CD4-positive, alpha-beta memory T cell (primary cell): ENCODE data around the gene PVALEF. TPM values are rescaled to one million over a fixed set of nuclear protein-coding genes. Genes with fewer than 3 reads are reported as not detected.

Source experiments
- CTCF ChIA-PET: fragments of 350-600 bp; sonication (Branson Sonifier 250); formaldehyde crosslinking; loops from one replicate; lab custom pipeline; 2021; ENCODE audit warnings: inconsistent platforms; ENCODE audit not compliant: partially characterized antibody; lab: Charles Lee
- POLR2A ChIA-PET: fragments of 350-600 bp; sonication (Branson Sonifier 250); formaldehyde crosslinking; loops from one replicate; lab custom pipeline; 2021; ENCODE audit not compliant: partially characterized antibody; lab: Charles Lee
- DNase-seq, 5 donors: peaks; one replicate each; pipeline versions ENCODE4 v3.0.0 to v3.0.0-alpha.2; 2020 to 2022; ENCODE audit warnings: mixed read lengths in 1 of 5
- H3K27ac ChIP-seq: one replicate; pipeline ENCODE4 v1.7.0; 2013; ENCODE audit warnings: low read depth, low read length
- H3K27me3 ChIP-seq: 2 replicates; pipeline ENCODE4 v1.7.0; 2013; ENCODE audit warnings: mild to moderate bottlenecking, low read length, moderate library complexity; ENCODE audit not compliant: insufficient read depth
- H3K36me3 ChIP-seq: 2 replicates; pipeline ENCODE4 v1.7.0; 2013; ENCODE audit warnings: mild to moderate bottlenecking, low read length, moderate library complexity; ENCODE audit not compliant: insufficient read depth
- H3K4me1 ChIP-seq: 2 replicates; pipeline ENCODE4 v1.7.0; 2013; ENCODE audit warnings: mild to moderate bottlenecking, low read length, moderate library complexity; ENCODE audit not compliant: insufficient read depth
- H3K4me3 ChIP-seq, 2 donors: one replicate each; pipeline ENCODE4 v1.7.0; 2013; ENCODE audit warnings: low read length in 2 of 2, mild to moderate bottlenecking in 1 of 2
- H3K9me3 ChIP-seq, 2 donors: one replicate each; pipeline ENCODE4 v1.7.0; 2013; ENCODE audit warnings: low read length in 2 of 2, control low read depth in 1 of 2; ENCODE audit not compliant: control insufficient read depth in 1 of 2
- H3K27ac Mint-ChIP-seq, 7 donors: one replicate each; pipeline ENCODE4 v1.8.0; 2020 to 2021; ENCODE audit warnings: mixed read lengths in 7 of 7, mild to moderate bottlenecking in 6 of 7, inconsistent platforms in 3 of 7, moderate library complexity in 3 of 7
- H3K27me3 Mint-ChIP-seq, 2 donors: one replicate each; pipeline ENCODE4 v1.8.0; 2020 to 2021; ENCODE audit warnings: mixed read lengths in 2 of 2
- H3K36me3 Mint-ChIP-seq, 2 donors: one replicate each; pipeline ENCODE4 v1.8.0; 2020 to 2021; ENCODE audit warnings: mixed read lengths in 2 of 2, inconsistent platforms in 1 of 2, mild to moderate bottlenecking in 1 of 2
- H3K4me1 Mint-ChIP-seq, 4 donors: one replicate each; pipeline ENCODE4 v1.8.0; 2020 to 2021; ENCODE audit warnings: mixed read lengths in 4 of 4, mild to moderate bottlenecking in 1 of 4
- H3K4me3 Mint-ChIP-seq, 8 donors: one replicate each; pipeline ENCODE4 v1.8.0; 2020 to 2021; ENCODE audit warnings: mixed read lengths in 8 of 8, mild to moderate bottlenecking in 7 of 8, moderate library complexity in 6 of 8, inconsistent platforms in 3 of 8
- H3K9me3 Mint-ChIP-seq, 8 donors: one replicate each; pipeline ENCODE4 v1.8.0; 2020 to 2021; ENCODE audit warnings: mixed read lengths in 8 of 8, mild to moderate bottlenecking in 5 of 8, inconsistent platforms in 3 of 8, moderate library complexity in 1 of 8
- intact Hi-C: fragments of 100-400 bp; cut with micrococcal nuclease; formaldehyde crosslinking; loops from one replicate; pipeline ENCODE4 v1.15.1; 2023
- polyA plus RNA-seq, 2 donors: library from polyadenylated mRNA; unstranded; fragments of 300-500 nt; fragmentation: Illumina TruSeq; gene quantifications; one replicate each; pipeline ENCODE4 v1.2.3, GENCODE V29; 2021
- total RNA-seq, 2 experiments: library from RNA; stranded (reverse); gene quantifications; one replicate each; pipeline ENCODE4 v1.2.3, GENCODE V29; 2021

Gene PVALEF
- total and polyA plus RNA-seq, 4 experiments from 2014 or later, result not detected

DNA sequence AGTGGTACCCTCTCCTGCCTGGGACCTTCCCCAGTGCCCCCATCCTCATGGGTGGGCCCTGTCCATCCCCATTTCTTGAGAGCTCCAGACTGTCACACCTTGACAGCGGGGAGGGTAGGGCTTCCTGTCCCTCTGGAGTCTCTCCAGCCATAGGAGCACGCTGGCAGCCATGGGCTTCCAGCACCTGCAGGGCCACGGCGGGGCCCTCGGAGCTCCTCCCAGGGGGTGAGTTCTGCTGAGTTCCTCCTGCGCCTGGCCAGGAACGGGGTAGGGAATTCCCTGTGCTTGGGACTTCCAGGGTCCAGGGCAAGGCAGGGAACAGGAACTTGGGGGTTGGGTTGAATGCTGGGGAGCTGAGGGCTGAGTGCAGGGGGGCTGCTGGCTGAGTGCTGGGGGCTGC is 23.7 kb downstream of the PVALEF start:
- no peaks in the 10 kb centered on the region for H3K9me3 Mint-ChIP-seq
- Histone ChIP-seq H3K4me1 (no peaks in the 10 kb centered on the region), H3K4me3 (no peak overlapping the region), H3K9me3 (no peaks in the 10 kb centered on the region), H3K27ac (no peak overlapping the region), H3K36me3 (no peaks in the 10 kb centered on the region), H3K27me3 (no peaks in the 10 kb centered on the region)
- peaks cover 0 to 1% of the 10 kb centered on the region in 2 donors for H3K36me3 Mint-ChIP-seq
- peaks cover 0 to 3% of the 10 kb centered on the region in 2 donors for H3K27me3 Mint-ChIP-seq
- no peak overlapping the region for H3K27ac Mint-ChIP-seq
- no peaks in the 10 kb centered on the region for H3K4me1 Mint-ChIP-seq
- ChIA-PET POLR2A (no interaction called here), CTCF (no interaction called here)
- intact Hi-C loops, result no loop called here
- no peak overlapping the region for H3K4me3 Mint-ChIP-seq
- no peak for DNase-seq

DNA sequence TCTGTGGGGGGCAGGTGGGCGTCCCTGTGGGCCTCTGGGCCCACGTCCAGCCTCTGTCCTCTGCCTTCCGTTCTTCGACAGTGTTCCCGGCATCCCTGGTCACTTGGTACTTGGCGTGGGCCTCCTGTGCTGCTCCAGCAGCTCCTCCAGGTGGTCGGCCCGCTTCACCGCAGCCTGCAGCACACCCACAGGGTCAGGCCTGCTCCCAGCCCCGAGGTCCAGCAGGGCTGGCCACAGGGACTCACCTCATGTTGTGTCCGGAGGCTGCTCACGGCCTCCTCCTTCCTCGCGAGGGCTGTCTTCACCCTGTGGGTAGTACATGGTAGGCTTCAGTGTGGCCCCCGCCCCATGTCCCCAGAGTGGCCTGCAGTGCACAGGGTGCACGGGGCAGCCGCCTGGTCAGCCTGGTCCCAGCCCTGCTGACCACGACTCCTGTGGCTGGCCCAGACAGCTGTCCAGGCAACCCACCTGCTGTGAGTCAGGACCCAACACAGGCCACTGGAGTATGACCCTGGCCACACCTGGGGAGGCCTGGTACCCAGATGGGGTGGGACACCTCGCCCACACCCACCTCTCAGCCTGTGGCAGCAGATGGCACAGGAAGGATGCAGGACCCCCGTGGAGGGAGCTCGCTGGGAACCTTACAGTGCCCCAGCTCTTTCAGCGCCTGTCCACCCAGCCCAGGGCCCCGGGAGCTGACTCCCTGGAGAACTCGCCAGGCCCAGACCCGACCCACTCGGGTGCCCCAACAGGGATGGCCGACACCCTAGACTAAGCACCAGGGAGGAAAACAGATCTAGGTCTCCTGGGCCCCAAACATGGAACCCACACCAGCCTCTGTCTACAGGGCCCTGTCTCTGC is 24.6 kb downstream of the PVALEF start:
- H3K27me3 ChIP-seq, result no peaks in the 10 kb centered on the region
- H3K4me1 ChIP-seq, result no peaks in the 10 kb centered on the region
- H3K27ac ChIP-seq, result no peak overlapping the region
- POLR2A ChIA-PET, result interaction anchor here (1.1 kb wide), 1 partner anchor 49 kb away, joined by 3 read pairs; the partner anchor contains the start of genes NDUFAF8 and TEPSIN
- H3K9me3 ChIP-seq, result no peaks in the 10 kb centered on the region
- intact Hi-C loops, result no loop called here
- Mint-ChIP-seq H3K9me3 (no peaks in the 10 kb centered on the region), H3K36me3 (peaks cover 0 to 1% of the 10 kb centered on the region in 2 donors), H3K4me1 (no peaks in the 10 kb centered on the region), H3K27ac (no peak overlapping the region), H3K27me3 (no peaks in the 10 kb centered on the region), H3K4me3 (no peak overlapping the region)
- H3K36me3 ChIP-seq, result no peaks in the 10 kb centered on the region
- CTCF ChIA-PET, result no interaction called here
- H3K4me3 ChIP-seq, result no peak overlapping the region
- no peak for DNase-seq

DNA sequence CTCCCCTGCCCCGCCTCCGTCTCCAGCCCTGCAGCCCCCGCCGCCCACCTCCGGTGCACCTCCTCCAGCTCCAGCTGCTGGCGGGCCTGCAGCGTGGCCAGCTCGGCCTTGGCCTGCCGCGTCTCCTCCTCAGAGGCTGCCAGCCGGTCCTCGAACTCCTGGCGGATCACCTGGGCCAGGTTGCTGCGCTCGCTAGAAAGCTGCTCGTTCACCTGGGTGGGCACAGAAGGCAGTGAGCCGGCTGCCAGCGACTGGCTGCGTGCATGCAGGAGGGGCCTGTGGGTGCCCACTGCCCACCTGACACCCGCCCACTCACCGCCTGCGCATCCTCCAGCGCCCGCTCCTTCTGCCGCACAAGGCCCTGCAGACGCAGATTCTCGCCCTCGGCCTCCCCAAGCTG is 25.3 kb downstream of the PVALEF start:
- Mint-ChIP-seq H3K4me1 (no peaks in the 10 kb centered on the region), H3K27ac (no peak overlapping the region), H3K36me3 (peaks cover 0 to 1% of the 10 kb centered on the region in 2 donors), H3K9me3 (no peaks in the 10 kb centered on the region), H3K27me3 (no peaks in the 10 kb centered on the region), H3K4me3 (no peak overlapping the region)
- Histone ChIP-seq H3K4me1 (no peaks in the 10 kb centered on the region), H3K27ac (no peak overlapping the region), H3K9me3 (no peaks in the 10 kb centered on the region), H3K4me3 (no peak overlapping the region), H3K27me3 (no peaks in the 10 kb centered on the region), H3K36me3 (no peaks in the 10 kb centered on the region)
- no peak for DNase-seq
- POLR2A ChIA-PET, result interaction anchor here (1.1 kb wide), 1 partner anchor 48 kb away, joined by 3 read pairs; the partner anchor contains the start of genes NDUFAF8 and TEPSIN
- intact Hi-C loops, result no loop called here
- CTCF ChIA-PET, result no interaction called here

DNA sequence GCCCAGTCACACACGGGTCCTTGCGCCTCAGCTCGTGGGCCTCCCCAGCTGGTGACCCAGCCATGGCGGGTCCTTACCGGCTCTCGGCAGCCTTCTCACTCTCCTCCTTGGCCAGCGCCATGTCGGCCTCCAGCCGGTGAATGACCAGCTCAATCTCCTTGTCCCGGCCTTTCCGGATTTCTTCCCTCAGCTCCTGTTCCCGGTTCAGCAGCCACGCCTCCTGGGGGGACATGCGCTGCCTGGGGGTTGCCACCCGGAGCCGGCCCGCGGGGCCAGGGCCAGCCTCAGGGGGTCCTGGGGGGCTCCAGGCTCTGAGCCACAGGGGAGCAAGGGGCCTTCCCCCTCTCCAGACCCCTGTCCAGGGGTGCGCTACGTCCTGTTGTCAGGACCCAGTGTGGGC is 25.8 kb downstream of the PVALEF start:
- DNase-seq, result no peak

DNA sequence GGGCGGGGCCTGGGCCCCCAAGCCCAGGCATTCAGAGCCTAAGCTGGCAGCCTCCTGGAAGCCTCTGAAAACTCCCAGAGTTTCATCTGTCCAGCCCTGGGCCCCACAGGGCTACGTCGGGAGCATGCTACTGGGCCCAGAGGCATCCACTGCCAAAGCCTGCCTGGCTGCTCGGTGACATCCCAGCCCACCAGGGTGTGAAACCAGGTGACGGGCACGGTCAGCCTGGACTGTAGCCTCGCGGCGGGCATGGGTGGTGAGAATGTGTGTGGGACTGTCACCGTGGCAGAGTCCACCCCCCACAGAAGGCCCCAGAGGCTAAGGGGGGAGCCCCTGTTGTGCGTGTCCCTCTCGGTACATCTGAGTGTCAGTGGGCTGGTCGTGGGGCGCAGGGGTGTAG is 26.3 kb downstream of the PVALEF start:
- Histone ChIP-seq H3K9me3 (no peaks in the 10 kb centered on the region), H3K27ac (no peak overlapping the region), H3K4me3 (no peak overlapping the region), H3K4me1 (no peaks in the 10 kb centered on the region), H3K27me3 (no peaks in the 10 kb centered on the region), H3K36me3 (no peaks in the 10 kb centered on the region)
- Mint-ChIP-seq H3K27ac (no peak overlapping the region), H3K9me3 (no peaks in the 10 kb centered on the region), H3K4me3 (no peak overlapping the region), H3K36me3 (peaks cover 0 to 1% of the 10 kb centered on the region in 2 donors), H3K27me3 (no peaks in the 10 kb centered on the region), H3K4me1 (no peaks in the 10 kb centered on the region)
- intact Hi-C loops, result no loop called here
- CTCF ChIA-PET, result no interaction called here
- POLR2A ChIA-PET, result interaction anchor here (0.8 kb wide), 1 partner anchor 46 kb away, joined by 3 read pairs; no protein-coding TSS in a partner anchor
- no peak for DNase-seq

More for the DNA sequence above, 25.8 kb downstream of the PVALEF start:
- H3K36me3 ChIP-seq, result no peaks in the 10 kb centered on the region
- Mint-ChIP-seq H3K4me1 (no peaks in the 10 kb centered on the region), H3K27me3 (no peaks in the 10 kb centered on the region), H3K36me3 (peaks cover 0 to 1% of the 10 kb centered on the region in 2 donors), H3K4me3 (no peak overlapping the region), H3K9me3 (no peaks in the 10 kb centered on the region), H3K27ac (no peak overlapping the region)
- H3K9me3 ChIP-seq, result no peaks in the 10 kb centered on the region
- no peak overlapping the region for H3K4me3 ChIP-seq
- no peaks in the 10 kb centered on the region for H3K4me1 ChIP-seq
- no peaks in the 10 kb centered on the region for H3K27me3 ChIP-seq
- ChIA-PET POLR2A (interaction anchor here (1.1 kb wide), 1 partner anchor 48 kb away, joined by 3 read pairs; the partner anchor contains the start of genes NDUFAF8 and TEPSIN), CTCF (no interaction called here)
- intact Hi-C loops, result no loop called here
- H3K27ac ChIP-seq, result no peak overlapping the region

DNA sequence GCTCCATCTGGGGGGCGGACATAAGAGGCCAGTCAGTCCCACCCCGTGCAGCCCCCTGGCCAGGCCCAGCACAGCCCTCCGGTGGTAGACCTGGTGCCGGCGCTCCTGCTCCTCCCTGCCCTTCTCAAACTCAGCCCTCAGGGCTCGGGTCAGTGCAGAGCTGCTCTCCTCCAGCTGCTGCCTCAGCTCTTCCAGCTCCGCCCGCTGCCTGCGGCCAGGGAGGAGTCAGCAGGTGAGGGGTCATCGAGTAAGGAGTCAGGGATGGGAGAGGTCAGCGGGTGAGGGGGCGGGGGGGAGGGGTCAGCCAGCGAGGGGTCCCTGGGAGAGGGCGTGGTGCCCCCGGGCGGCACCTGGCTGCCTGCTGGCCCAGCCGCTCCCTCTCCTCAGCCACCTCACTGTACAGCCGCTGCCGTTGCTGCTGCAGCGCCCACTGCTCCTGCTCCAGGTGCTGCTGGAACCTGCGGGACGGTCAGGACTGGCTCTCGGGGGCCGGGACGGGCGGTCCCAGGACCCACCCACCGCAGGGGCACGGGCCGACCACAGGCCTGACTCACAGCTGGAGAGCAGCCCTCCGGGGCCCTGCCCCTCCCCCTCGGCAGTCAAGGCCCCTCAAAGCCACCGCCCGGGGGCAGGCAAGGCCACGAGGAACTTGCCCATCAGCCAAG is 27.2 kb downstream of the PVALEF start:
- POLR2A ChIA-PET, result interaction anchor here (0.8 kb wide), 1 partner anchor 47 kb away, joined by 3 read pairs; no protein-coding TSS in a partner anchor

DNA sequence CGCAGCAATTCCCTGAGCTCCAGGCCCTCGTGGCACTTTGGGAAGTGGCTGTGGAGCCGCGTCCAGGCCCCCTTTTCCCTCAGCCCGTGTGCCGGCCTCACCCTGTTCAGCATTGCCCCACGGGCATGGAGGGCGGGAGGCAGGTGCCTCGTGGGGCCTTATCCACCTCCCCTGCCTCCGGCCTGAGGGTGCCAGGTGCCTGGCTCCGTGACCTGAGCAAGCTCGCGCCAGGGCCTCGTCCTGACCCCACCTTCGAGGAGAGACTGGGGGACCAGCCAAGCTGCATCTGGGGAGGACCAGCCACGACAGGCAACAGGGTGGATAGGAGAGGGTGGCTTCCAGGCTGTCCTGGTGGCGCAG is 27.7 kb downstream of the PVALEF start:
- H3K27ac ChIP-seq, result no peak overlapping the region
- Mint-ChIP-seq H3K4me3 (no peak overlapping the region), H3K4me1 (no peaks in the 10 kb centered on the region), H3K9me3 (no peaks in the 10 kb centered on the region), H3K27ac (no peak overlapping the region), H3K36me3 (peaks cover 0 to 1% of the 10 kb centered on the region in 2 donors), H3K27me3 (no peaks in the 10 kb centered on the region)
- no peaks in the 10 kb centered on the region for H3K27me3 ChIP-seq
- H3K9me3 ChIP-seq, result no peaks in the 10 kb centered on the region
- intact Hi-C loops, result no loop called here
- no peak for DNase-seq
- H3K4me3 ChIP-seq, result no peak overlapping the region
- ChIA-PET CTCF (no interaction called here), POLR2A (no interaction called here)
- no peaks in the 10 kb centered on the region for H3K4me1 ChIP-seq
- H3K36me3 ChIP-seq, result no peaks in the 10 kb centered on the region

More for the DNA sequence above, 27.2 kb downstream of the PVALEF start:
- H3K36me3 Mint-ChIP-seq, result peaks cover 0 to 1% of the 10 kb centered on the region in 2 donors
- Histone ChIP-seq H3K9me3 (no peaks in the 10 kb centered on the region), H3K27me3 (no peaks in the 10 kb centered on the region), H3K4me3 (no peak overlapping the region), H3K36me3 (no peaks in the 10 kb centered on the region), H3K4me1 (no peaks in the 10 kb centered on the region), H3K27ac (no peak overlapping the region)
- no peaks in the 10 kb centered on the region for H3K27me3 Mint-ChIP-seq
- no peak overlapping the region for H3K27ac Mint-ChIP-seq
- DNase-seq, result no peak
- intact Hi-C loops, result no loop called here
- no peaks in the 10 kb centered on the region for H3K4me1 Mint-ChIP-seq
- no peak overlapping the region for H3K4me3 Mint-ChIP-seq
- H3K9me3 Mint-ChIP-seq, result no peaks in the 10 kb centered on the region
- CTCF ChIA-PET, result no interaction called here
